ENCODE measurements around the gene TUBGCP3. TPM values are rescaled to one million over a fixed set of nuclear protein-coding genes. Genes with fewer than 3 reads are reported as not detected.

Gene TUBGCP3
- total RNA-seq, 1 donor = 17.0 TPM

DNA sequence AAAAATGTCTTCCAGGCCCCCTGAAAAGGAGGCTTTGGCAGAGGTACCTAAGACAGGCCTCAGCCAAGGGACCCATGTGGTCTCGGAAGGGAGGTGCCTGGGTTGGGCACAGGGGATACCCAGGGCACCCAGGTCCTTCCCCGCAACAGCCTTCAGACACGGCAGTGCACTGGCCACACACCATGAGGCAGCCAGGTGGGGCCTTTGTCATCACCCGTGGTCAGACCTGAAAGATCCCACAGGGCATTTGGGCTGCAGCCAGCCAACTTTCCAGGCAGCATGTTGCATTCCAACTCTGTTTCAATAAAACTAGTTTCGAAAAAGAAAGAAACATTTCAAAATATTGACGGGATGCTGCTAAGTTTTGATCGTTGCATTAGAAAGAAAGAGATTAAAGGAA lies 4.7 kb upstream of the TUBGCP3 start:
- Histone ChIP-seq H3K4me2 (ENCODE audit: insufficient read depth, low read length) (no peak overlapping the region), H3K27me3 (ENCODE audit: insufficient read depth, low read length) (peaks cover 7% of the 10 kb centered on the region), H3K36me3 (ENCODE audit: insufficient read depth, low read length) (no peaks in the 10 kb centered on the region), H3K27ac (ENCODE audit: low read depth, low read length) (no peak overlapping the region), H4K20me1 (ENCODE audit: insufficient read depth, low read length) (no peaks in the 10 kb centered on the region), H3K79me2 (ENCODE audit: insufficient read depth, low read length) (no peaks in the 10 kb centered on the region), H3K9me3 (ENCODE audit: low read depth, low read length) (no peaks in the 10 kb centered on the region), H2AFZ (ENCODE audit: low read length) (no peak overlapping the region), H3K4me3 (ENCODE audit: insufficient read depth, low read length) (no peak overlapping the region), H3K4me1 (ENCODE audit: insufficient read depth, low read length) (no peaks in the 10 kb centered on the region)
- no peak for DNase-seq (ENCODE audit: insufficient read length, low spot score, missing footprints)
- TF ChIP-seq, protein P1, sequence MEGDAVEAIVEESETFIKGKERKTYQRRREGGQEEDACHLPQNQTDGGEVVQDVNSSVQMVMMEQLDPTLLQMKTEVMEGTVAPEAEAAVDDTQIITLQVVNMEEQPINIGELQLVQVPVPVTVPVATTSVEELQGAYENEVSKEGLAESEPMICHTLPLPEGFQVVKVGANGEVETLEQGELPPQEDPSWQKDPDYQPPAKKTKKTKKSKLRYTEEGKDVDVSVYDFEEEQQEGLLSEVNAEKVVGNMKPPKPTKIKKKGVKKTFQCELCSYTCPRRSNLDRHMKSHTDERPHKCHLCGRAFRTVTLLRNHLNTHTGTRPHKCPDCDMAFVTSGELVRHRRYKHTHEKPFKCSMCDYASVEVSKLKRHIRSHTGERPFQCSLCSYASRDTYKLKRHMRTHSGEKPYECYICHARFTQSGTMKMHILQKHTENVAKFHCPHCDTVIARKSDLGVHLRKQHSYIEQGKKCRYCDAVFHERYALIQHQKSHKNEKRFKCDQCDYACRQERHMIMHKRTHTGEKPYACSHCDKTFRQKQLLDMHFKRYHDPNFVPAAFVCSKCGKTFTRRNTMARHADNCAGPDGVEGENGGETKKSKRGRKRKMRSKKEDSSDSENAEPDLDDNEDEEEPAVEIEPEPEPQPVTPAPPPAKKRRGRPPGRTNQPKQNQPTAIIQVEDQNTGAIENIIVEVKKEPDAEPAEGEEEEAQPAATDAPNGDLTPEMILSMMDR (IDR thresholded peaks at IDR 0.05; ENCODE audit: extremely low read depth, low read depth, low read length) = no peak

DNA sequence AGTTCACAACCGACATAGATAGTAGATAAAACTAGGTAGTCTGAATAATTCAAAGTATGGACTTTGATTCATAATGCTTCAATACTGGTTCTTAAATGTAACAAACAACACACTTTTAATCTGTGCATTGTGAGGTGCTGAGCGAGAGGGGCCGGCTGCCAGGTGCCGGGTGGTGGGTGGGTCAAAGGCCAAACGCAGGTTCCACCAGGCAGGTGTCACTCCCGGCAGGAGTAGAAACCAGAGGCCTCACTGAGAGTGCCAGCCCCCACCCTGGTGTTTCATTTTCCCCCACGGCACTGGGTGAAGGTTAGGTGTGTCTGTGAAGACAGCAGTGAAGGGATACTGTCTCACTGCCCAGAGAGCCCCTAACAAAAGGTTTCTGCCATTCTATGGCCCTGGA lies 4.2 kb upstream of the TUBGCP3 start:
- H3K27ac ChIP-seq (ENCODE audit: low read depth, low read length) = no peak overlapping the region
- no peaks in the 10 kb centered on the region for H4K20me1 ChIP-seq (ENCODE audit: insufficient read depth, low read length)
- peaks cover 6% of the 10 kb centered on the region for H3K27me3 ChIP-seq (ENCODE audit: insufficient read depth, low read length)
- H3K79me2 ChIP-seq (ENCODE audit: insufficient read depth, low read length) = no peaks in the 10 kb centered on the region
- TF ChIP-seq, protein P1 (IDR thresholded peaks at IDR 0.05; ENCODE audit: extremely low read depth, low read depth, low read length) = no peak
- no peak overlapping the region for H3K4me2 ChIP-seq (ENCODE audit: insufficient read depth, low read length)
- no peaks in the 10 kb centered on the region for H3K9me3 ChIP-seq (ENCODE audit: low read depth, low read length)
- H2AFZ ChIP-seq (ENCODE audit: low read length) = no peak overlapping the region
- DNase-seq (ENCODE audit: insufficient read length, low spot score, missing footprints) = no peak
- H3K4me1 ChIP-seq (ENCODE audit: insufficient read depth, low read length) = no peaks in the 10 kb centered on the region
- H3K36me3 ChIP-seq (ENCODE audit: insufficient read depth, low read length) = no peaks in the 10 kb centered on the region
- no peak overlapping the region for H3K4me3 ChIP-seq (ENCODE audit: insufficient read depth, low read length)

DNA sequence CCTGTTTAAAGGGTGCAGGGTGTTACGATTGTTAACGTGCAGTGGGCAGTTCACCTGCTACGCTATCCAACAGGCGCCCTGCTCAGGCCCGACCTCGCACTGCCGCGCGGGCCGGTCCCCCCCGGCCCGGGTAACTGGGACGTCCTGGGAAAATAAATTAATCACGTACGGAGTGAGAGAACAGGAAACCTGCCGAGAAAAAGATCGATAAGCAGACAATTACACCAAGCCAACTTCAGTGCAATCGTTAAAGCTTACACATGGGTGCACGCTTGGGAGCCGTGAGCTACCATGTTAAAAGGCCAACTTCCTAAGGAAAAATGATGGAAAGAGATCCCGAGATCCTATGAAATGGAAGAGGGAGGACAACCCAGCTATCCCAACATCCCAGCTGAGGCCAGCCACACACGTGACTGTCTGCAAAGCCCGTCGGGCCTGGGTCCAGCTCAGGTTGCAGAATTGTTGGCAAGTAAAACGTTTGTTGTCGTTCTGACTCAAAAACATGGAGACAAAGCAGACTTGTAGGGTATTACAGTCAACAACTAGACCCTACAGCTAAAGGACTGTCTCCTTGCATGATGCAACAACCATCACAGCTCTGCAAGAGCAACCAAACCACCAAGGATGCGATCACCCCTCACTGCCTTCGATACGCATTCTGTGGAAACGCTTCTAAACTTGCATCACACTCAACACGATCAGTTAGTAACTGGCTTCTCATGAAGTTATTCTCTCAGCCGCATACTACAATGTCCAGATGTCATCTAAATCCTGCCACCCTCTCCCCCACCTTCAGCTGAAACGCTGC lies 741 bp upstream of the TUBGCP3 start:
- Histone ChIP-seq H4K20me1 (ENCODE audit: insufficient read depth, low read length) (no peaks in the 10 kb centered on the region), H3K79me2 (ENCODE audit: insufficient read depth, low read length) (peaks cover 32% of the 10 kb centered on the region), H2AFZ (ENCODE audit: low read length) (peak overlapping the region; percentile 96), H3K4me3 (ENCODE audit: insufficient read depth, low read length) (peak overlapping the region; percentile 86), H3K27me3 (ENCODE audit: insufficient read depth, low read length) (no peaks in the 10 kb centered on the region), H3K9me3 (ENCODE audit: low read depth, low read length) (no peaks in the 10 kb centered on the region), H3K36me3 (ENCODE audit: insufficient read depth, low read length) (no peaks in the 10 kb centered on the region), H3K4me2 (ENCODE audit: insufficient read depth, low read length) (peak overlapping the region; percentile 88), H3K27ac (ENCODE audit: low read depth, low read length) (peak overlapping the region; percentile 76), H3K4me1 (ENCODE audit: insufficient read depth, low read length) (peaks cover 4% of the 10 kb centered on the region)
- no peak for DNase-seq (ENCODE audit: insufficient read length, low spot score, missing footprints)
- TF ChIP-seq, protein P1 (IDR thresholded peaks at IDR 0.05; ENCODE audit: extremely low read depth, low read depth, low read length) = no peak

DNA sequence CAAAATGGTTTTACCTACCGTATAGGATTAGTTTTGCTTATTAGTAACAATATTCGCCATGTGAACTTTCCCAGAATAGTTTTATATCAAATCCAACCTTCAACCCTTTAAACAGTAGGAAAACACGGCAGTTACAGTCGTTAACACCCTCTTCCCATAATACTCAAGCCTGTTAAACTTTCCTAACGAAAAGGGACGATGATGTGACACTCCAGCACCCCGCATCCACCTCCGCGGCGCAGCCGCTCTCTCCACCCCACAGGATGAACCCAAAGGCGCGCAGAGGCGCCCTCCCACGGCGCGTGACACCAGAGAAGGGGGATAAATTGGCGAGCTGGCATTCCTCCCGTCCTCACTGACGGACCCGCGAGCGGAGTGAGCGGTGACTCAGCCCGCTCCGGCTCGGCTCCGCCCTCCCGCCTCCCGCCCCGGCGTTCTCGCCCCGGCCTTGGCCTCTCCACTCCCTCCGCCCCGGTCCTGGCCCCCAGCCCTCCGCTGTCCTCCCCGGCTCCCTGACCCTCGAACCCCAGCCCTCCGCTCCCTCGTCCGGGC lies 665 bp downstream of the TUBGCP3 start:
- Histone ChIP-seq H3K27ac (ENCODE audit: low read depth, low read length) (peak overlapping the region; percentile 76), H2AFZ (ENCODE audit: low read length) (peak overlapping the region; percentile 96), H3K9me3 (ENCODE audit: low read depth, low read length) (no peaks in the 10 kb centered on the region), H3K4me2 (ENCODE audit: insufficient read depth, low read length) (peak overlapping the region; percentile 88), H3K4me1 (ENCODE audit: insufficient read depth, low read length) (peaks cover 4% of the 10 kb centered on the region), H3K36me3 (ENCODE audit: insufficient read depth, low read length) (no peaks in the 10 kb centered on the region), H3K27me3 (ENCODE audit: insufficient read depth, low read length) (no peaks in the 10 kb centered on the region), H3K79me2 (ENCODE audit: insufficient read depth, low read length) (peaks cover 46% of the 10 kb centered on the region), H4K20me1 (ENCODE audit: insufficient read depth, low read length) (peaks cover 5% of the 10 kb centered on the region), H3K4me3 (ENCODE audit: insufficient read depth, low read length) (peak overlapping the region; percentile 86)
- DNase-seq (ENCODE audit: insufficient read length, low spot score, missing footprints) = peak; percentile 98
- TF ChIP-seq, protein P1 (IDR thresholded peaks at IDR 0.05; ENCODE audit: extremely low read depth, low read depth, low read length) = no peak

All from osteoblast (primary cell).